IMR-90 (cell line): ENCODE data around the gene MAGI2. TPM values are rescaled to one million over a fixed set of nuclear protein-coding genes. Genes with fewer than 3 reads are reported as not detected.

Experiments
- ATAC-seq: fragments of 200-7000 bp; cut with Tn5 transposase; 2 replicates; pipeline ENCODE4 v1.9.1; 2020; ENCODE audit warnings: low read depth, mild to moderate bottlenecking, moderate library complexity
- BruUV-seq: library from RNA; stranded (reverse); fragments of 400-500 nt; replicated peaks from 2 replicates; lab custom pipeline; 2021; lab: Mats Ljungman, UMichigan
- CTCF ChIA-PET: fragments of 300-600 bp; formaldehyde crosslinking; extraction: SDS; loops from one replicate; lab custom pipeline; 2021; ENCODE audit warnings: antibody characterized with exemption; lab: Yijun Ruan, JAX
- POLR2A ChIA-PET: fragments of 300-600 bp; sonication (Branson Sonifier 250); formaldehyde crosslinking; loops from one replicate; lab custom pipeline; 2022; ENCODE audit warnings: antibody characterized with exemption; ENCODE audit not compliant: unreplicated experiment; lab: Charles Lee
- DNase-seq: peaks from one replicate; pipeline ENCODE4 v3.0.0; 2013
- H2AFZ ChIP-seq: replicated peaks from 2 replicates; pipeline ENCODE3; 2013; ENCODE audit warnings: low read length, mild to moderate bottlenecking; ENCODE audit not compliant: poor library complexity
- H2AK5ac ChIP-seq: 2 replicates; pipeline ENCODE4 v1.6.1; 2013; ENCODE audit warnings: low read depth, low read length, inconsistent platforms
- H2AK9ac ChIP-seq: replicated peaks from 2 replicates; pipeline ENCODE3; 2013; ENCODE audit warnings: mild to moderate bottlenecking, low read depth, low read length, moderate library complexity; ENCODE audit not compliant: poor library complexity
- H2BK120ac ChIP-seq: 2 replicates; pipeline ENCODE4 v1.6.1; 2013; ENCODE audit warnings: low read depth, low read length, inconsistent platforms
- H2BK15ac ChIP-seq: 3 replicates; pipeline ENCODE4 v1.6.1; 2013; ENCODE audit warnings: low read depth, low read length, inconsistent platforms
- H2BK20ac ChIP-seq: 2 replicates; pipeline ENCODE4 v1.6.1; 2013; ENCODE audit warnings: low read depth, mild to moderate bottlenecking, inconsistent platforms, low read length, moderate library complexity
- H2BK5ac ChIP-seq: 2 replicates; pipeline ENCODE4 v1.6.1; 2013; ENCODE audit warnings: mild to moderate bottlenecking, low read depth, low read length, inconsistent platforms; ENCODE audit not compliant: poor library complexity, severe bottlenecking
- H3K14ac ChIP-seq: replicated peaks from 2 replicates; pipeline ENCODE4 v1.6.1; 2013; ENCODE audit warnings: low read depth, low read length, inconsistent platforms
- H3K18ac ChIP-seq: 2 replicates; pipeline ENCODE4 v1.6.1; 2013; ENCODE audit warnings: low read depth, low read length, control low read depth
- H3K23ac ChIP-seq: 2 replicates; pipeline ENCODE4 v1.6.1; 2013; ENCODE audit warnings: low read depth, low read length, inconsistent platforms
- H3K27ac ChIP-seq: 2 replicates; pipeline ENCODE4 v1.5.1; 2013; ENCODE audit warnings: mild to moderate bottlenecking, control low read depth, low read length; ENCODE audit not compliant: insufficient read depth
- H3K27me3 ChIP-seq: 2 replicates; pipeline ENCODE4 v1.6.1; 2013; ENCODE audit warnings: low read length; ENCODE audit not compliant: control insufficient read depth, insufficient read depth
- H3K36me3 ChIP-seq: 2 replicates; pipeline ENCODE4 v1.6.1; 2013; ENCODE audit warnings: low read length, mixed read lengths; ENCODE audit not compliant: control insufficient read depth, insufficient read depth
- H3K4ac ChIP-seq: 2 replicates; pipeline ENCODE4 v1.6.1; 2013; ENCODE audit warnings: low read depth, low read length, inconsistent platforms
- H3K4me1 ChIP-seq: 2 replicates; pipeline ENCODE4 v1.6.1; 2013; ENCODE audit warnings: low read length, mixed read lengths; ENCODE audit not compliant: control insufficient read depth, insufficient read depth
- H3K4me2 ChIP-seq: 2 replicates; pipeline ENCODE4 v1.6.1; 2013; ENCODE audit warnings: low read depth, mild to moderate bottlenecking, control low read depth, low read length, moderate library complexity
- H3K4me3 ChIP-seq: 2 replicates; pipeline ENCODE4 v1.5.1; 2013; ENCODE audit warnings: low read depth, mild to moderate bottlenecking, control low read depth, low read length, moderate library complexity; ENCODE audit not compliant: insufficient read depth
- H3K56ac ChIP-seq: 2 replicates; pipeline ENCODE4 v1.6.1; 2013; ENCODE audit warnings: low read length, inconsistent platforms; ENCODE audit not compliant: insufficient read depth; ENCODE audit errors: extremely low read depth
- H3K79me1 ChIP-seq, 2 experiments: 2 replicates each; pipeline ENCODE4 v1.6.1; 2013; ENCODE audit warnings: low read length in 2 of 2, inconsistent platforms in 1 of 2, low read depth in 1 of 2
- H3K9ac ChIP-seq: 2 replicates; pipeline ENCODE4 v1.6.1; 2013; ENCODE audit warnings: low read depth, low read length, control low read depth
- H3K9me1 ChIP-seq: 2 replicates; pipeline ENCODE4 v1.6.1; 2013; ENCODE audit warnings: low read length, inconsistent platforms; ENCODE audit not compliant: insufficient read depth
- H3K9me3 ChIP-seq: 2 replicates; pipeline ENCODE4 v1.6.1; 2013; ENCODE audit warnings: low read length; ENCODE audit not compliant: control insufficient read depth, insufficient read depth
- H4K20me1 ChIP-seq: 2 replicates; pipeline ENCODE4 v1.6.1; 2013; ENCODE audit warnings: low read length, inconsistent platforms; ENCODE audit not compliant: insufficient read depth
- H4K5ac ChIP-seq: 2 replicates; pipeline ENCODE4 v1.6.1; 2013; ENCODE audit warnings: mild to moderate bottlenecking, low read depth, low read length, control low read depth
- H4K8ac ChIP-seq, 2 experiments: 2 replicates each; pipeline ENCODE4 v1.6.1; 2013; ENCODE audit warnings: low read depth in 2 of 2, low read length in 2 of 2, control low read depth in 1 of 2, inconsistent platforms in 1 of 2
- H4K91ac ChIP-seq: 2 replicates; pipeline ENCODE4 v1.6.1; 2013; ENCODE audit warnings: low read depth, low read length, inconsistent platforms; ENCODE audit not compliant: insufficient read depth
- BHLHE40 ChIP-seq: fragments of 150-350 bp; IDR thresholded peaks from 2 replicates; pipeline ENCODE4 v1.6.1; 2016; ENCODE audit warnings: mild to moderate bottlenecking, low read depth, low read length
- CHD1 ChIP-seq: IDR thresholded peaks from 2 replicates; pipeline ENCODE4 v1.6.1; 2012; ENCODE audit warnings: low read depth, low read length, improper control_type of control experiment
- CTCF ChIP-seq: conservative IDR thresholded peaks from 2 replicates; pipeline ENCODE4 v1.5.1; 2012; ENCODE audit warnings: mild to moderate bottlenecking, low read depth, low read length, improper control_type of control experiment
- FOS ChIP-seq: fragments of 150-350 bp; IDR thresholded peaks from 2 replicates; pipeline ENCODE4 v1.6.1; 2016; ENCODE audit warnings: low read depth, low read length
- MAFK ChIP-seq: IDR thresholded peaks from 2 replicates; pipeline ENCODE4 v1.6.1; 2012; ENCODE audit warnings: low read depth, low read length, improper control_type of control experiment
- MAZ ChIP-seq: IDR thresholded peaks from 2 replicates; pipeline ENCODE4 v1.6.1; 2012; ENCODE audit warnings: low read depth, mild to moderate bottlenecking, low read length, improper control_type of control experiment, moderate library complexity, borderline replicate concordance
- MXI1 ChIP-seq: IDR thresholded peaks from 2 replicates; pipeline ENCODE4 v1.6.1; 2012; ENCODE audit warnings: low read depth, mild to moderate bottlenecking, low read length, moderate library complexity, borderline replicate concordance
- NFE2L2 ChIP-seq: fragments of 150-350 bp; IDR thresholded peaks from 2 replicates; pipeline ENCODE4 v1.6.1; 2016; ENCODE audit warnings: low read depth, mild to moderate bottlenecking, low read length
- POLR2A ChIP-seq: IDR thresholded peaks from 2 replicates; pipeline ENCODE4 v1.6.1; 2012; ENCODE audit warnings: mild to moderate bottlenecking, low read depth, low read length
- RAD21 ChIP-seq: IDR thresholded peaks from 2 replicates; pipeline ENCODE4 v1.6.1; 2012; ENCODE audit warnings: low read length, improper control_type of control experiment
- RCOR1 ChIP-seq: IDR thresholded peaks from 2 replicates; pipeline ENCODE4 v1.6.1; 2012; ENCODE audit warnings: mild to moderate bottlenecking, low read length, improper control_type of control experiment; ENCODE audit not compliant: insufficient replicate concordance
- RFX5 ChIP-seq: IDR thresholded peaks from 2 replicates; pipeline ENCODE4 v1.8.0; 2012; ENCODE audit warnings: low read depth, mild to moderate bottlenecking, low read length, moderate library complexity
- USF2 ChIP-seq: fragments of 150-350 bp; IDR thresholded peaks from 2 replicates; pipeline ENCODE4 v1.6.1; 2017; ENCODE audit warnings: mild to moderate bottlenecking, antibody characterized with exemption, low read length, low read depth
- whole genome bisulfite sequencing, 2 experiments: methylation state at CpG; one replicate each; pipeline versions ENCODE4 v1.1.5 to v1.1.7; 2013; ENCODE audit warnings: missing lambda C conversion rate in 2 of 2; ENCODE audit not compliant: insufficient read length in 1 of 2; ENCODE audit errors: extremely low coverage in 2 of 2; 5-methylcytosine and 5-hydroxymethylcytosine counted together
- dilution Hi-C: fragments of 300-500 bp; cut with HindIII; formaldehyde crosslinking; loops from one replicate; pipeline ENCODE4 v1.14.3; 2018; ENCODE audit warnings: low sequenced_read_pairs; ENCODE audit not compliant: unreplicated experiment
- in situ Hi-C: fragments of 300-500 bp; cut with MboI; formaldehyde crosslinking; loops from 3 replicates; pipeline ENCODE4 v1.14.3; 2019; ENCODE audit warnings: low sequenced_read_pairs, inconsistent platforms, mixed read lengths
- intact Hi-C: fragments of 100-400 bp; cut with micrococcal nuclease; formaldehyde crosslinking; loops from 2 replicates; pipeline ENCODE4 v1.10.0; 2022
- polyA plus RNA-seq, 3 experiments: library from polyadenylated mRNA; depleted of rRNA; stranded (reverse); fragments of >200 nt; gene quantifications; 2 replicates each; pipeline ENCODE4 v1.2.3, GENCODE V29; 2012; ENCODE audit warnings: low replicate concordance in 1 of 3
- total RNA-seq: library from RNA; depleted of rRNA; stranded (reverse); fragments of >200 nt; gene quantifications from 2 replicates; pipeline ENCODE4 v1.2.3, GENCODE V29; 2012

MAGI2 gene
- total and polyA plus RNA-seq, 2 of the 4 experiments (the other 2 are of a cell fraction): 2.5 to 17.9 TPM

- H3K79me1 ChIP-seq: no peaks in the 10 kb centered on the region
- no peak overlapping the region for H3K23ac ChIP-seq
- DNase-seq: no peak
- no peak overlapping the region for H3K4me3 ChIP-seq
- no peak for ATAC-seq
- ChIA-PET CTCF (no interaction called here), POLR2A (no interaction called here)
- no peak overlapping the region for H4K8ac ChIP-seq
- TF ChIP-seq MAZ (no peak), RFX5 (no peak), POLR2A (no peak), MAFK (no peak), NFE2L2 (no peak), RCOR1 (no peak), FOS (no peak), BHLHE40 (no peak), CTCF (no peak), USF2 (no peak), CHD1 (no peak), MXI1 (no peak), RAD21 (no peak)
- H3K56ac ChIP-seq: no peak overlapping the region
- dilution Hi-C loops: no loop called here
- no peaks in the 10 kb centered on the region for H3K36me3 ChIP-seq
- H2BK20ac ChIP-seq: no peak overlapping the region
- H3K9me1 ChIP-seq: no peaks in the 10 kb centered on the region
- no peak overlapping the region for H4K91ac ChIP-seq
- H2AK9ac ChIP-seq: no peak overlapping the region
- H4K5ac ChIP-seq: no peak overlapping the region
- H3K27ac ChIP-seq: no peak overlapping the region
- H3K4ac ChIP-seq: no peak overlapping the region
- BruUV-seq: no TSS peak
- H3K18ac ChIP-seq: no peak overlapping the region
- intact Hi-C loops: no loop called here
- H3K9ac ChIP-seq: no peak overlapping the region
- no peaks in the 10 kb centered on the region for H4K20me1 ChIP-seq
- no peaks in the 10 kb centered on the region for H3K27me3 ChIP-seq
- H3K4me1 ChIP-seq: no peaks in the 10 kb centered on the region
- H3K9me3 ChIP-seq: no peaks in the 10 kb centered on the region
- no peak overlapping the region for H2AFZ ChIP-seq
- no peak overlapping the region for H2BK120ac ChIP-seq
- H2AK5ac ChIP-seq: no peak overlapping the region
- no CpG with 5 or more reads among the region's 2 CpGs for WGBS, 2 experiments
- no peak overlapping the region for H2BK15ac ChIP-seq
- no peak overlapping the region for H3K4me2 ChIP-seq
- H2BK5ac ChIP-seq: no peak overlapping the region
- H3K14ac ChIP-seq: no peak overlapping the region
- in situ Hi-C loops: no loop called here
These were observed 1477.6 kb downstream of the MAGI2 start for GRCh38 chr7:77975672-77976480.
